ENCODE measurements around the gene ANO2. TPM values are rescaled to one million over a fixed set of nuclear protein-coding genes. Genes with fewer than 3 reads are reported as not detected.

The ANO2 gene
- total RNA-seq, result 94.8 TPM

DNA sequence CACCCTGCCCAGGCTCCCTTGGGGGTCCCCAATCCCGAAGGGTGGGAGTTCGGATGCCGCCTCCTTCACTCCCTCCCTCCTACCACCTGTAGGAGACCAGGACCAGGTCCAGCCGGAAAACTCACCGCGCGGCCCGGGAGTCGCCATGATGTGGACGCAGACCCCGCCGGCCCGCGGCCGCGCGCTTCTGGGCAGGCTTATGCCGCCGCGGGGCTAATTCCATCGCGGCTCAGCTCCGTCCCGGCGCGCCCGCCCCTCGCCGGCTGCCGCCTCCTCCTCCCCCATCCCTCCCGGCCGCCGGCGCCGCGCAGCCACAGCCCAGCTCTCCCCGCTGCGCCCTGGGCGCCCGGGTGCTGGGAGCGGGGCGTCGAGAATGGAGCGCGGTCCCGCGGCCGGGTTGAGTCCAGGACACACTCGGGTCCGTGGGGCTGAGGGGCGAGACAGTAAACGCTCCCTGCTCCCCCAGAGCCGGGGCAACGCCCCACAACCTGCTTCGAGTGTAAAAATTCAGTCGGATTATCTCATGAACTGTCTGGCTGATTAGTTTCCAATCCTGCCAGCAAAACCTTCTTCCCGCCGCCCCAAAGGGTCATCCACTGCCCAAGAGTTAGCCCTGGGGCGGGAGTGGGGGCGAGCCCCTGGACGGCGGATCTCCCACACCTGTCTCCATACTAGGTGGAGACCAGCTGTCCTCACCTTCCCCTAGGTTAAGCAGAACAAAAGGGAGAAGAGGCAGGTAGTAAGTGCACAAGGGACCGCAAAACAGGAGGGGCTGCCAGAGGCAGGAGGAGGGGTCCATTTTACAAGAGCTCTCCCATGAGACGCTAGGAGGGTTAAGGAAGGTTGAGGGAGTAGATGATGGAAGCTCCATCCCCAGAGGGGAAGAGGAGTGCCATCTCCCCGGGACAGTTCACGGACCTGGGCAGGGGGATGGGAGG, at the start of gene ANO2:
ANO2 (minus strand) TSS at position 189 of the 938 bp plus-strand sequence; CDS start at position 147, 42 bp downstream.

Other genes with a start within 250 kb of the ANO2 start
- 73.5 TPM for gene VWF, start 179.4 kb upstream of the ANO2 start, total RNA-seq